ENCODE data around the gene CSNK1D.

CSNK1D gene

GRCh38 chr17:82213251-82214011, 60.1 kb downstream of the CSNK1D start:
- TF ChIP-seq REST (IDR thresholded peaks at IDR 0.05; ENCODE audit: insufficient read depth in 1 of 2, low read depth in 2 of 2, low read length in 2 of 2): no peak
- TF ChIP-seq SIN3A (IDR thresholded peaks at IDR 0.05; ENCODE audit: borderline replicate concordance, insufficient read depth, low read length): no peak
- no peak for TF ChIP-seq FOXP2 (optimal IDR thresholded peaks at IDR 0.05; ENCODE audit: borderline replicate concordance, extremely low read depth, extremely low read length, insufficient read depth)
- no peak for TF ChIP-seq TAF1 (IDR thresholded peaks at IDR 0.05; ENCODE audit: borderline replicate concordance, insufficient read depth, low read length)
- TF ChIP-seq POLR2AphosphoS5 (IDR thresholded peaks at IDR 0.05; ENCODE audit: low read depth, low read length): no peak; the same call in 1 of the 2 replicates

- TF ChIP-seq FOXP2 (optimal IDR thresholded peaks at IDR 0.05; ENCODE audit: borderline replicate concordance, extremely low read depth, extremely low read length, insufficient read depth) (peak; percentile 91), REST (IDR thresholded peaks at IDR 0.05; ENCODE audit: insufficient read depth in 1 of 2, low read depth in 2 of 2, low read length in 2 of 2) (peak; percentile 7 to 40; a peak in 1 of 4 replicates), TAF1 (IDR thresholded peaks at IDR 0.05; ENCODE audit: borderline replicate concordance, insufficient read depth, low read length) (peak; percentile 83; the same call in 1 of the 2 replicates), SIN3A (IDR thresholded peaks at IDR 0.05; ENCODE audit: borderline replicate concordance, insufficient read depth, low read length) (no peak), POLR2AphosphoS5 (IDR thresholded peaks at IDR 0.05; ENCODE audit: low read depth, low read length) (peak; percentile 58; the same call in 1 of the 2 replicates)
These were observed 60.9 kb downstream of the CSNK1D start, which contains the start of gene CCDC57 for GRCh38 chr17:82212331-82213250. Gene CCDC57 (minus strand): TSS chr17:82212842. CDS start chr17:82201944, 10,898 bp downstream.

- TF ChIP-seq POLR2AphosphoS5 (IDR thresholded peaks at IDR 0.05; ENCODE audit: low read depth, low read length) (peak; percentile 58; the same call in 1 of the 2 replicates), FOXP2 (optimal IDR thresholded peaks at IDR 0.05; ENCODE audit: borderline replicate concordance, extremely low read depth, extremely low read length, insufficient read depth) (peak; percentile 14), TAF1 (IDR thresholded peaks at IDR 0.05; ENCODE audit: borderline replicate concordance, insufficient read depth, low read length) (no peak), SIN3A (IDR thresholded peaks at IDR 0.05; ENCODE audit: borderline replicate concordance, insufficient read depth, low read length) (no peak), REST (IDR thresholded peaks at IDR 0.05; ENCODE audit: insufficient read depth in 1 of 2, low read depth in 2 of 2, low read length in 2 of 2) (no peak)
These were observed 67.6 kb downstream of the CSNK1D start for GRCh38 chr17:82205720-82206508.

- TF ChIP-seq POLR2AphosphoS5 (IDR thresholded peaks at IDR 0.05; ENCODE audit: low read depth, low read length): no peak
- TF ChIP-seq FOXP2 (optimal IDR thresholded peaks at IDR 0.05; ENCODE audit: borderline replicate concordance, extremely low read depth, extremely low read length, insufficient read depth): peak; percentile 11
- TF ChIP-seq TAF1 (IDR thresholded peaks at IDR 0.05; ENCODE audit: borderline replicate concordance, insufficient read depth, low read length): no peak
- no peak for TF ChIP-seq REST (IDR thresholded peaks at IDR 0.05; ENCODE audit: insufficient read depth in 1 of 2, low read depth in 2 of 2, low read length in 2 of 2)
These were observed 68.4 kb downstream of the CSNK1D start for GRCh38 chr17:82204831-82205719.

Measured in PFSK-1 (cell line).